RPMI7951 (cell line): ENCODE data around the gene ROBO3. TPM values are rescaled to one million over a fixed set of nuclear protein-coding genes. Genes with fewer than 3 reads are reported as not detected.

Source experiments
- DNase-seq: peaks from one replicate; pipeline ENCODE4 v3.0.0-alpha.2; 2012; ENCODE audit warnings: low read depth
- total RNA-seq: library from RNA; depleted of rRNA; stranded (reverse); fragments of >200 nt; shearing (Covaris generic); gene quantifications from 2 replicates; pipeline ENCODE4 v1.2.3, GENCODE V29; 2014; rRNA removed

The ROBO3 gene, protein sequence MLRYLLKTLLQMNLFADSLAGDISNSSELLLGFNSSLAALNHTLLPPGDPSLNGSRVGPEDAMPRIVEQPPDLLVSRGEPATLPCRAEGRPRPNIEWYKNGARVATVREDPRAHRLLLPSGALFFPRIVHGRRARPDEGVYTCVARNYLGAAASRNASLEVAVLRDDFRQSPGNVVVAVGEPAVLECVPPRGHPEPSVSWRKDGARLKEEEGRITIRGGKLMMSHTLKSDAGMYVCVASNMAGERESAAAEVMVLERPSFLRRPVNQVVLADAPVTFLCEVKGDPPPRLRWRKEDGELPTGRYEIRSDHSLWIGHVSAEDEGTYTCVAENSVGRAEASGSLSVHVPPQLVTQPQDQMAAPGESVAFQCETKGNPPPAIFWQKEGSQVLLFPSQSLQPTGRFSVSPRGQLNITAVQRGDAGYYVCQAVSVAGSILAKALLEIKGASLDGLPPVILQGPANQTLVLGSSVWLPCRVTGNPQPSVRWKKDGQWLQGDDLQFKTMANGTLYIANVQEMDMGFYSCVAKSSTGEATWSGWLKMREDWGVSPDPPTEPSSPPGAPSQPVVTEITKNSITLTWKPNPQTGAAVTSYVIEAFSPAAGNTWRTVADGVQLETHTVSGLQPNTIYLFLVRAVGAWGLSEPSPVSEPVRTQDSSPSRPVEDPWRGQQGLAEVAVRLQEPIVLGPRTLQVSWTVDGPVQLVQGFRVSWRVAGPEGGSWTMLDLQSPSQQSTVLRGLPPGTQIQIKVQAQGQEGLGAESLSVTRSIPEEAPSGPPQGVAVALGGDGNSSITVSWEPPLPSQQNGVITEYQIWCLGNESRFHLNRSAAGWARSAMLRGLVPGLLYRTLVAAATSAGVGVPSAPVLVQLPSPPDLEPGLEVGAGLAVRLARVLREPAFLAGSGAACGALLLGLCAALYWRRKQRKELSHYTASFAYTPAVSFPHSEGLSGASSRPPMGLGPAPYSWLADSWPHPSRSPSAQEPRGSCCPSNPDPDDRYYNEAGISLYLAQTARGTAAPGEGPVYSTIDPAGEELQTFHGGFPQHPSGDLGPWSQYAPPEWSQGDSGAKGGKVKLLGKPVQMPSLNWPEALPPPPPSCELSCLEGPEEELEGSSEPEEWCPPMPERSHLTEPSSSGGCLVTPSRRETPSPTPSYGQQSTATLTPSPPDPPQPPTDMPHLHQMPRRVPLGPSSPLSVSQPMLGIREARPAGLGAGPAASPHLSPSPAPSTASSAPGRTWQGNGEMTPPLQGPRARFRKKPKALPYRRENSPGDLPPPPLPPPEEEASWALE (N-terminal part only)
- total RNA-seq: 20.3 and 21.7 TPM in 2 replicates

- DNase-seq: no peak
These were observed at the start of gene ROBO3 for GRCh38 chr11:124865181-124865901. Gene ROBO3, plus strand, starts transcription at chr11:124865432. Its CDS starts 146 bp downstream, at chr11:124865578.

DNA sequence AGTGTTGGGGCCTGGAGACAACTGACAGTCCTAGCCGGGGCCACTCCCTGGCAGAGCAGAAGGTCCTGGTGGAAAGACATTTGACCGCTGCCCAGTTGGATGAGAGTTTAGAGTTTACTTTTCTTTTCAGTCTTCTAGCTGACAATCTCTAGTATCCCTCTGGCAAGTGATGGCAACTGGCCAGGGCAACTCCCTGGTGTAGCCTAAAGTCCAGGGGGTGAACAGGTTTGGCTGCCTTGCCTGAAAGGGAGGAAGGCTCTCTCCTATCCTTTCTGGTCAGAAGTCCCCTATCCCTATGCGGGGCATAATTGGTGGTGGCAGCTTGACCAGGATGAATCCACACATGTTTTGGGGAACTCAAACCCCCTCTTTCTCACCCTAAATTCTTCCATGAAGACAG, 48.2 kb upstream of the ROBO3 start:
- DNase-seq: no peak

- DNase-seq: no peak
These were observed 43.1 kb upstream of the ROBO3 start for GRCh38 chr11:124821995-124822730.

- no peak for DNase-seq
These were observed 41.5 kb upstream of the ROBO3 start for GRCh38 chr11:124823512-124824376.

DNA sequence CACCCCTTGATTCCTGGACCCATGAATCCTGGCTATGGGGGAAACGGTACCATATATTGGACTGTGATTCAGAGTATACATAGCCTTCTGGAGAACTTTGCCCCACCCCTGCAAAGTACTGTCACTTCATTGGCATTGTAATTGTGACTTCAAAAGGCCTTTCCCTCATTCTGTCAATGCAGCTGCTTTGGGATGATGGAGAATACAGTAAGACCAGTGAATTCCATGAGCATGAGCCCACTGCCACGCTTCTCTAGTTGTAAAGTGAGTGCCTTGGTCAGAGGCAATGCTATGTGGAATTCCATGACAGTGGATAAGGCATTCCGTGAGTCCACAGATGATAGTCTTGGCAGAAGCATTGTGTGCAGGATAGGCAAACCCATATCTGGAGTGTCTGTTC, 39.4 kb upstream of the ROBO3 start:
- no peak for DNase-seq

DNA sequence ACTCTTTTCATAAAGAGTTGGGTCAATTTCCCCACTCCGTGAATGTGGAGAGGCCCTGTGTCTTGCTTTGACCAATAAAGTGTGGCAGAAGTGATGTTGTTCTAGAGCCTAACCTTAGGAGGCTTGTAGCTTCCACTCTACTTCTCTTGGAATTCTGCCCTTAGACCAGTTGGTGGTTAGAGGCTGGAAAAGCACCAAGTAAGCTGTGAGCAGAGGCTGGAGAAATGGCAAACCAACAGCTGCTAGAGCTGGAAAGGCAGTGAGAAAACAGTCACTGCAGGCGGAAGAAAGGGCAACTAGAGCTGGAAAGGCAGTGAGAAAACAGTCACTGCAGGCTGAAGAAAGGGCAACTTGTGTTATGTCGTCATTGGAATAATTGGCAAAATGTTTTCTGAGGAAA, 35.2 kb upstream of the ROBO3 start:
- peak; percentile 59 for DNase-seq

- no peak for DNase-seq
These were observed 34.5 kb upstream of the ROBO3 start for GRCh38 chr11:124830749-124831148.

DNA sequence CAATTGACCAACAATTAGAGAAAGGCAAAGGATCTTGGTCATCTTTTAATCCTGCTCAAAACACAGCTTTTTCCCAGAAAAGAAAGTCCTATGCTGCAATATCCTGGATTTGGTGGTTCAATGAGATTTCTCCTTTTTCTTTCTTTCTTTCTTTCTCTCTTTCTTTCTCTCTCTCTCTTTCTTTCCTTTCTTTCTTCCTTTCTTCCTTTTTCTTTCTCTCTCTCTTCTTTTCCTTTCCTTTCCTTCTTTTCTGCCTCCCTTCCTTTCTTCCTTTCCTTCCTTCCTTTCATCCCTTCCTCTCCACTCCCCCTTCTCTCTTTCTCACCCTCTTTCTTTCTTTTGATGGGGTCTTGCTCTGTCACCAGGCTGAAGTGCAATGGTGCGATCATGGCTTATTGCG, 33.3 kb upstream of the ROBO3 start:
- no peak for DNase-seq

GRCh38 chr11:124832571-124832970, 32.7 kb upstream of the ROBO3 start:
- DNase-seq: no peak

DNA sequence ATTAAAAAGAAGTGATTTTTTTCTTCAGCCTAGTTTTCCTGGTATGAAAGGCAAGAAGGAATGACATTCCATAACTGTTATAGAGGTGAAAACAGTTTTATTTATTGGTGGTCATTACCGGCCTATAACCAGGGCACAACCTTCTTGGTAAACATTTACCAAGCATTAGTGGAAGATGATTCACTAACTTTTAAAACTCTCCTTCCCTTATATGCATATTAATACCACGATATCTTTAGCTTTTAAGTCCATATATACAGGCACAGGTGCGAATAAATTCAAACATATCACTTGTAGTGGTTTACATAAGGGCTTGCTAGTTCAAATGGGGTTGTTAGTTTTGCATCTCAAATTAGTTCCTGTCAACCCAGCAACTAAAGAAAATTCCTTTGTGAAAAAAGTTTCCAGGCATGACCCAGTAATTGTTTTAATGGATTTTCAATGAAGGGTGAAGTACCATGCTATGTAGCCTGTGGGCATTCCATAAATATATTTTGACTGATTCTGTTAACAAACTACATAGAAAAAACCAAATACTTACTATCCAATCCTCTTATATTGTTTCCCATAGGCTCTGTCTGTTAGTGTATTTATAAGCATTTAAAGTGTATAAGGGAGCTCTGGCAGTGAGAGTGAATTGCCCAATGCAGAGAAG, 30.6 kb upstream of the ROBO3 start:
- no peak for DNase-seq

DNA sequence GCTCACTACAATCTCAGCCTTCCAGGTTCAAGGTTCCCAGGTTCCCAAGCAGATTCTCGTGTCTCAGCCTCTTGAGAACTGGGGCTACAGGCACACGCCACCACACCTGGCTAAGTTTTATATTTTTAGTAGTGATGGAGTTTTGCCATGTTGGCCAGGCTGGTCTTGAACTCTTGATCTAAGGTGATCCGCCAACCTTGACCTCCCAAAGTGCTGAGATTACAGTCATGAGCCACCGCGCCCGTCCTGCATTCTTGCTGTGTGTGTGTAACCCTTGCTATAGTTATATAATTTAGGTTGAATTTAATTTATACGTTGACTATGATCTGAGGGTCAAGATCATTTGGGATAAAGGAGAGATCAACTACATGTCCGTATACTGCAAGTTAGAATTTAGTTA, 29.3 kb upstream of the ROBO3 start:
- DNase-seq: no peak

DNA sequence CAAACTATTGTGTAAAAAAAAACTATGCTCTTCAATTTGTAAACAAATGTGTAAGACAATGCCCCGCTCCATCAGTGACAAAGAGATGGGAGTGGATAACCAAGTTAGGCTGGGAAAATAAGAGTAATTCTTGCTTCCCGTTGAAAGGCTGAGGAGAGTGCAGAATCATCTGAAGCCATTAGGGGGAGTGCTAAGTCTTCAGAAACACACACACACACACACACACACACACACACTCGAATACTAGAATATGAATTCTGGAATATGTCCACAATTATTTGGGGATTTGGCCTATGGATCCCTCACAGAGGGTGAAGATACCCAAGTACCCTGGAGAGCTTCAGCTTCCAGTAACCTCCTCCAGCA, 27.8 kb upstream of the ROBO3 start:
- DNase-seq: peak; percentile 85

- no peak for DNase-seq
These were observed 26.5 kb upstream of the ROBO3 start for GRCh38 chr11:124838805-124839127.

DNA sequence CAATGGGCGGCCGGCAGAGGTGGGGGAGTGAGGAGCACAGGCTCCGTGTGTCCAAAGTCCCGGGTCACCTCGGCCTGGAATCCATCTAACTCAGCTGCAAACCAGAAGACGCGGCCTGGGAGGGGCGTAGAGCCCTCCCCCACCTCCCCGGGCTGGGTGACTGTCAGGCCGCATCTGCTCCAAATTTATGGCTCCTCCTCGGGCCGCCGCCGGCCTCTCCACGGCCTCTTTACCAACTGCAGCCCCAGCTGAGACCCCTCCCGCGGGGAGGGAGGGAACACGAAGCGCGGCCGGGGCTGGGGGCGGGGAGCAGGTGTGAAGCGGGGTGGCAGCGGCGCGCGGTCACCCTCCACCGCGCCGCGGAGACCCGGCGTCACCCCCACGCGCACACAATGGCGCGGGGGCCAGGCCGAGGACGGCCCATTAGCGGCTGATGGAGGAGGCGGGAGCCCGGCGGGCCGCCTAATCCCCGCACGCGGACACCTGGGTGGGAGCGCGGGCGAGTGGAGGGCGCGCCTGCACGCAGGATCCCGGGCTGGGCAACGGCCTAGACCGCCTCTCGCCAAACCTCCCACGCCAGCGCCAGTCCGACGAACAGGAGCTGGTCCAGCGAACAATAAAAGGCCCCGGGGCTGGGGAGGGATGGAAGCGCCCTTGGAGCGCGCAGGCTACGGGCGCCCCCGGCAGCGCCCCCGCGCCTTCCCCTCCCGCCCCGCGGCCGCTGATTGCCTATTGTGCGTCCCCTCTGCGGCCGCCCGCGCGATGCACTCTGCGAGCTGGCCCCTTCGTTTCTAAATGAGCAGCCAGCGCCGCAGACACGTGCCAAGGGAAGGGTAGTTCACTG, 25.9 kb upstream of the ROBO3 start:
- no peak for DNase-seq

DNA sequence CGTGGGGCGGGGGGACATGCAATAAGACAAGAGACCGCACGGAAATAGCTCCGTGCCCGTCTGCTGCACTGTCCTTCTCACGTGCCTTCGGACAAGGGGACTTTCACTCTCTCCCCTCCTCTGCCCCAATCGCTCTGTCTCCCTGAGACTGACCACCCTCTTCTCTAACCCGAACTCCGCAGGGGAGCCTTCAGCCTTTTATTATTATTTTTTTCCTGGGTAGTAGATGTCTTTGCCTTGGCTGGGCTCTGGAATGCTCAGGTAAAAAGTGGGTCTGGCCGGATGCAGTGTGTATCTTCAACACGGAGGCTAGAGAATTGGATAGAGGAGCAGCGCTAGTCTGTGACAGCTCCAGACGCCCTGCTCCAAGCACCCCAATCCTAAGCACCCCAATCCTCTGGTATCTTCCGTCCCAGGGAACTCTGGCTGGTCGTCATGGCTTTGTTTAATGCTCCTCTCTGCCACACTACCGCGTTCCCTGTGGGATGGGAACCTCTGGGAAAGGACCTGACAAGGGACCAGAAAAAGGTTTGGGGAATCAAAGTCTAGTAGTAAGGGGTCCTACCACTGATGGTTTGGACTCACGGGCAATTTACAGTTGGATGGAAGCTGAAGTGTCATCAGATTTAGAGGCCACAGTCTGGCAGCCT, 25.1 kb upstream of the ROBO3 start:
- DNase-seq: no peak

DNA sequence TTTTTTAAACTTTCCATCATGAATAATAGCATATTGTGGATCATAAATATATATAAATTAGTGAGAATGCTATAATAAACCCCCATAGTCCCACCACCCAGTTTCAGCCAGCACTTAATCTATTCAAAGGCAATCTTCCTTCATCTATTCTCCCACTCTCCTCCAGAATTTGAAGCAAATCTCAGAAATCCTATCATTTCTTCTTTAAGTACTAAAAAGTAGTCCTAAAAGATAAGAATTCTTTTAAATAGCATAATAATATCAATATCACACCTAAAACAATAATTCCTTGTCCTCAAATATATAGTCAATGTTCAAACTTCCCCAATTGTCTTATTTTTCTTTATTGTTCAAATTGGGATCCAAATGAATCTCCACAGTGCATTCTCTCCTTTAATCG, 24.6 kb upstream of the ROBO3 start:
- DNase-seq: no peak

DNA sequence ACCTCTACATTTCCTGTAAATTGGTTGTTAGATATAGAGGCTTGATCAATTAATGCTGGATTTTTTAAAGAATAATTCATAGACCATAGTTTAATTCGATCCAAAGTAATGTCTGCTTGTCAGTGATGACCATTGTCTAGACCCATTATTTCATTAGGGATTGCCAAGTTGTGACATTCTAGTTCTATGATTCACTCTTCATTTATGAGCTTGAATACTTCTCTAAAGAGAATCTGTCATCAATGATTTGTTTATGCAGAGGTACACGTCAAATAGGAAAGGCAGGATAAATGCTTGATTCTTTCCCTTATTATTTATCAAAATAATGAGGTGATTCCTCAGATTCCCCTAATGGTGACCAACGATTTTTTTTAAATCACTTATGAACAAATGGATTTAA, 24.0 kb upstream of the ROBO3 start:
- DNase-seq: no peak

GRCh38 chr11:124841840-124842239, 23.4 kb upstream of the ROBO3 start:
- DNase-seq: no peak
